ENCODE data around the gene ASB10.

Gene ASB10

GRCh38 chr7:151231080-151231479 is 44.0 kb upstream of the ASB10 start:
- no peak for TF ChIP-seq CTCF (IDR thresholded peaks at IDR 0.05; ENCODE audit: extremely low read depth, missing control alignments)
- DNase-seq (ENCODE audit: low spot score) = no peak

DNA sequence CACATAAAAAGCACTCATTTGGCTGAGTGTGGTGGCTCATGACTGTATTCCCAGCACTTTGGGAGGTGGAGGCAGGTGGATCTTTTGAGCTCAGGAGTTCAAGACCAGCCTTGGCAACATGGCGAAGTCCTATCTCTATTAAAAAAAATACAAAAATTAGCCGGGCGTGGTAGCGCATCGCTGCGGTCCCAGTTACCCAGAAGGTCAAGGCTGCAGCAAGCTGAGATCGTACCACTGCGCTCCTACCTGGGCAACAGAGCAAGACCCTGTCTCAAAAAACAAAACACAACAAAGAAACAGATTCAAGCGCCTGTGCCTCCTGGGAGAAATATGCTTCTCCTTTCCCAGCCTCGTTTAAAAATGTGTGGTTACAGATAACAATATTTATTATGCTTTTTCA is 42.2 kb upstream of the ASB10 start:
- no peak for TF ChIP-seq CTCF (IDR thresholded peaks at IDR 0.05; ENCODE audit: extremely low read depth, missing control alignments)
- DNase-seq (ENCODE audit: low spot score) = no peak

- TF ChIP-seq CTCF (IDR thresholded peaks at IDR 0.05; ENCODE audit: extremely low read depth, missing control alignments) = no peak
- no peak for DNase-seq (ENCODE audit: low spot score)
These were observed 41.2 kb upstream of the ASB10 start for GRCh38 chr7:151228024-151228866.

DNA sequence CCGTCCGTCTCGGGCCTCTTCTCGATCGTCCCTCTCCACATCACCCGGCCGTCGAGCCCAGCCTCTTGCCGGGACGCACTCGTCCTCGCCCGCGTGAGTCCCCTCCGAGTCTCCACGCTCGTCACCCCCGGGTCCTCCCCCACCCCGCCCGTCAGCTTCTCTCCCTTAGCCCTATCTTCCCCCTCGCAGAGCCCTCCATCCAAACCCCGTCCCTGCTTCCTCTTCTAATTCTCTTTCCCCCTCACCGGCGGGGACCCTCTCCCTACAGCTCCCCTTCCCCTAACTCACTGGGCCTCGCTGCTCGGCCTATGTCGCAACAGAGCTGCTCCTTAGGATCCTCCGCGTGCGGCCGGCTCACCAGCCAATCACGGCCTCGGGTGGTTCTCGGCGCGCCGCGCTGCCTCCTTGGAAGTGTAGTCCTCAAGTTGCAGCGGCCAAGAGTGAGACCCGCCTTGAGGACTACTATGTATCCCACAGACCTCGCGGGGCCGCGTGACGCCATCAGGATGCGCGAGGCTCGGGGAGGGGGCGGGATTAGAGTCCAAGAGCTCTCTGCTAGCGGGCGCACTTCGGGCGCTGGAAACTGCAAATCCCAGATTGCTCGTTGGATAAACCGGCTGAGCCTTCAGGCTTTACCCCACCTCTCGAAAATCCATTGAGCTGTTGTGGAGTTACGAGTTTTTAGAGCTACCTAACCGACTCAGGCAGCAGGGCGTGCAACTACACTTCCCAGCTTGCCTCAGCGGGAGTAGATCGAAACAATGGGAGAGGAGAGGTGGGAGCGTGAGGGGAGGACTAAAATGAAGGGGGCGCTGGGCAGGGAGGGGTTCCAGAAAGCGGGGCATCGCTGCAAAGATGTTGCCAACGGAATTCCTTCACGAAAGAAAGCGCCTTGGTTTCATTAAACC is 40.1 kb upstream of the ASB10 start, which contains the start of gene ABCF2:
ABCF2 (minus strand) TSS at position 331 of the 908 bp plus-strand sequence. CDS start 747 bp downstream, outside the sequence.
- DNase-seq (ENCODE audit: low spot score) = peak; percentile 96

DNA sequence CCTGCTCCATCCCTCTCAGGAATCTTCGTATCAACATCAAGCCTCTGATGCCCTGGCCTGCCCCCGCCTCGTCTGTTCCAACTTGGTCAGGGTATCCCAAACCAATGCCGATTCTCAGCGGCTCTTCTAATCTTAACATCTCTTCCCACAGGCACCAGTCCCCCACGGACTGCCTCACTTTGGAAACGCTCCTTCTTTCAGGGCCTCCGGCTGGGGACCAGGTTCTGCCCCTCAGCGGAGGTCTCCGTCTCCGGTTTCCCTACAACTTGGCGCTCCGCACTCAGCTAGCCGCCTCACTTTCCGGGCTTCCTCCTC is 39.5 kb upstream of the ASB10 start:
- no peak for TF ChIP-seq CTCF (IDR thresholded peaks at IDR 0.05; ENCODE audit: extremely low read depth, missing control alignments)
- no peak for DNase-seq (ENCODE audit: low spot score)

More for the DNA sequence above, 40.1 kb upstream of the ASB10 start, which contains the start of gene ABCF2:
- no peak for TF ChIP-seq CTCF (IDR thresholded peaks at IDR 0.05; ENCODE audit: extremely low read depth, missing control alignments)

DNA sequence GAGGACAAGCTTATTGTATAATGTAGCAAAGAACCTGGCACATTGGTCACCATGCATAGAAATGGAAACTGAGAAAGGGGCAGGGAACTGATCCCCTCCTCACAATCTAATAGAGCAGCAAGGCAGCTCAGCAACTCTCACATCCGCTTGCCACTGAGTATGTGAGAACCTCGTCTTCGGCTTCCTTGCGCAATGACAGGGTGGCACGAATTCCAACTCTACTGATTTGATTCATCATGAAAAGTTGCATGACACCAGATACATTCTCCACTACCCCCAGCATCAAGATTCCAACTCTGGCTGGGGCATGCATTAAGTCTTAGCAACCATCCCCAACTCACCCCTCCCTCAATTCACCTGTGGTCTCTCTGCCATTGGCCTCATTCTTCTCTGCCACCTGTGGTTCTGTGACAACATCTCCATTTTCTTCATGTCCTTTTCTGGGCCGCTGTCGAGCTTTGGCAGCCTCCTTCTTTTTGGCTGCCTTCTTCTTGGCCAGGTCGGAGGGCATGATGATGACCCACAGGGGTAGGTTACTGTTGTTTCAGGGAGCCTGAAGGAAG is 39.0 kb upstream of the ASB10 start:
- no peak for DNase-seq (ENCODE audit: low spot score)
- TF ChIP-seq CTCF (IDR thresholded peaks at IDR 0.05; ENCODE audit: extremely low read depth, missing control alignments) = no peak

All from GM20000 (cell line).